DOHH2 (cell line): Measurements from ENCODE around the gene JARID2.

Experiments
- H3F3A ChIP-seq: fragments of 200-600 bp; sonication (generic), shearing (Covaris generic); 2 replicates; pipeline ENCODE4 v1.6.0; 2016; ENCODE audit warnings: antibody characterized with exemption, mild to moderate bottlenecking; ENCODE audit not compliant: control insufficient read depth, insufficient read depth
- H3K27ac ChIP-seq: fragments of 200-600 bp; sonication (generic); 2 replicates; pipeline ENCODE4 v1.5.1; 2014; ENCODE audit warnings: low read depth, mild to moderate bottlenecking, low read length, moderate library complexity
- H3K27me3 ChIP-seq: fragments of 200-600 bp; sonication (generic); 2 replicates; pipeline ENCODE4 v1.6.1; 2014; ENCODE audit warnings: mild to moderate bottlenecking, low read length, mixed read lengths; ENCODE audit not compliant: control insufficient read depth
- H3K36me3 ChIP-seq: fragments of 200-600 bp; sonication (generic); 2 replicates; pipeline ENCODE4 v1.6.1; 2014; ENCODE audit warnings: mild to moderate bottlenecking, low read length, moderate library complexity, mixed read lengths; ENCODE audit not compliant: control insufficient read depth
- H3K4me1 ChIP-seq: fragments of 200-600 bp; sonication (generic); 2 replicates; pipeline ENCODE4 v1.6.1; 2014; ENCODE audit warnings: mild to moderate bottlenecking, low read length, mixed read lengths; ENCODE audit not compliant: control insufficient read depth
- H3K4me2 ChIP-seq: fragments of 200-600 bp; sonication (generic); 2 replicates; pipeline ENCODE4 v1.6.0; 2014; ENCODE audit warnings: mild to moderate bottlenecking, low read length, moderate library complexity
- H3K4me3 ChIP-seq: fragments of 200-600 bp; sonication (generic); 2 replicates; pipeline ENCODE4 v1.5.1; 2014; ENCODE audit warnings: mild to moderate bottlenecking, low read length, mixed read lengths
- H3K79me2 ChIP-seq: fragments of 200-600 bp; sonication (generic); 2 replicates; pipeline ENCODE4 v1.6.1; 2014; ENCODE audit warnings: mild to moderate bottlenecking, low read length, mixed read lengths; ENCODE audit not compliant: control insufficient read depth
- H3K9me2 ChIP-seq: fragments of 200-600 bp; sonication (generic); replicated peaks from 2 replicates; pipeline ENCODE4 v1.6.1; 2014; ENCODE audit warnings: mild to moderate bottlenecking, low read length, mixed read lengths; ENCODE audit not compliant: control insufficient read depth
- H3K9me3 ChIP-seq: fragments of 200-600 bp; sonication (generic); 2 replicates; pipeline ENCODE4 v1.6.1; 2014; ENCODE audit warnings: antibody characterized with exemption, low read length, mixed read lengths; ENCODE audit not compliant: control insufficient read depth, insufficient read depth
- H4K20me1 ChIP-seq: fragments of 200-600 bp; sonication (generic); 2 replicates; pipeline ENCODE4 v1.6.0; 2014; ENCODE audit warnings: low read depth, mild to moderate bottlenecking, antibody characterized with exemption, low read length, moderate library complexity; ENCODE audit not compliant: control insufficient read depth, insufficient read depth
- CTCF ChIP-seq: fragments of 200-600 bp; sonication (generic); IDR thresholded peaks from one replicate; pipeline ENCODE4 v1.5.1; 2014; ENCODE audit warnings: antibody characterized with exemption, mild to moderate bottlenecking, low read depth, low read length; ENCODE audit not compliant: poor library complexity, severe bottlenecking
- EZH2phosphoT487 ChIP-seq: fragments of 200-600 bp; sonication (generic); IDR thresholded peaks from 2 replicates; pipeline ENCODE4 v1.6.1; 2017; ENCODE audit warnings: borderline replicate concordance, mild to moderate bottlenecking, antibody characterized with exemption, low read length, moderate library complexity, mixed read lengths

JARID2 gene

GRCh38 chr6:15535495-15536197 is 289.8 kb downstream of the JARID2 start:
- H3F3A ChIP-seq: no peaks in the 10 kb centered on the region
- H3K9me2 ChIP-seq: no peaks in the 10 kb centered on the region
- no peaks in the 10 kb centered on the region; the same call in 1 of the 2 replicates for H3K79me2 ChIP-seq
- H3K4me3 ChIP-seq: no peak overlapping the region
- H3K36me3 ChIP-seq: no peaks in the 10 kb centered on the region; the same call in 1 of the 2 replicates
- H3K4me1 ChIP-seq: no peaks in the 10 kb centered on the region
- no peak overlapping the region for H3K27ac ChIP-seq
- H3K27me3 ChIP-seq: no peaks in the 10 kb centered on the region
- H3K4me2 ChIP-seq: no peak overlapping the region
- TF ChIP-seq EZH2phosphoT487 (no peak), CTCF (no peak)
- no peaks in the 10 kb centered on the region for H3K9me3 ChIP-seq
- H4K20me1 ChIP-seq: no peaks in the 10 kb centered on the region

- Histone ChIP-seq H4K20me1 (no peaks in the 10 kb centered on the region), H3K27ac (no peak overlapping the region), H3K9me3 (no peaks in the 10 kb centered on the region), H3K27me3 (no peaks in the 10 kb centered on the region), H3K4me2 (no peak overlapping the region), H3K4me3 (no peak overlapping the region), H3K36me3 (no peaks in the 10 kb centered on the region; the same call in 1 of the 2 replicates), H3F3A (no peaks in the 10 kb centered on the region), H3K79me2 (no peaks in the 10 kb centered on the region; the same call in 1 of the 2 replicates), H3K4me1 (no peaks in the 10 kb centered on the region), H3K9me2 (no peaks in the 10 kb centered on the region)
- TF ChIP-seq EZH2phosphoT487 (no peak), CTCF (no peak)
These were observed 290.5 kb downstream of the JARID2 start for GRCh38 chr6:15536198-15536955.

GRCh38 chr6:15538106-15538505 is 292.2 kb downstream of the JARID2 start:
- Histone ChIP-seq H3K4me2 (no peak overlapping the region), H3K4me1 (peaks cover under 1% of the 10 kb centered on the region), H3K36me3 (no peaks in the 10 kb centered on the region; the same call in 1 of the 2 replicates), H3K79me2 (no peaks in the 10 kb centered on the region; the same call in 1 of the 2 replicates), H3K4me3 (no peak overlapping the region), H4K20me1 (no peaks in the 10 kb centered on the region), H3K27me3 (no peaks in the 10 kb centered on the region), H3K27ac (no peak overlapping the region), H3K9me2 (no peaks in the 10 kb centered on the region), H3K9me3 (no peaks in the 10 kb centered on the region), H3F3A (no peaks in the 10 kb centered on the region)
- no peak for TF ChIP-seq CTCF
- TF ChIP-seq EZH2phosphoT487: no peak
